ENCODE data around the gene GPR4.

GRCh38 chr19:45575216-45575615 lies 26.8 kb downstream of the GPR4 start:
- no peak for TF ChIP-seq CTCF (conservative IDR thresholded peaks at IDR 0.05; ENCODE audit: low read depth, low read length)
- no peak for TF ChIP-seq SMC3 (IDR thresholded peaks at IDR 0.05; ENCODE audit: low read depth, low read length)
- no peak for TF ChIP-seq ELK1 (IDR thresholded peaks at IDR 0.05; ENCODE audit: borderline replicate concordance, low read depth, low read length)
- no peak for TF ChIP-seq POLR2A (IDR thresholded peaks at IDR 0.05; ENCODE audit: low read depth, low read length)
- no peak for TF ChIP-seq RFX5 (IDR thresholded peaks at IDR 0.05; ENCODE audit: low read depth, low read length)
- no peak for TF ChIP-seq RAD21 (IDR thresholded peaks at IDR 0.05; ENCODE audit: low read length)
- TF ChIP-seq BHLHE40 (IDR thresholded peaks at IDR 0.05; ENCODE audit: low read depth, low read length) = no peak
- TF ChIP-seq MXI1 (IDR thresholded peaks at IDR 0.05; ENCODE audit: borderline replicate concordance, low read depth, low read length) = no peak
- TF ChIP-seq MAZ (IDR thresholded peaks at IDR 0.05; ENCODE audit: borderline replicate concordance, low read depth, low read length) = no peak
- no peak for TF ChIP-seq RCOR1 (IDR thresholded peaks at IDR 0.05; ENCODE audit: insufficient replicate concordance, low read length)
- TF ChIP-seq NFE2L2 (IDR thresholded peaks at IDR 0.05; ENCODE audit: low read depth, low read length) = no peak
